ENCODE results near the gene LSM4. TPM values are rescaled to one million over a fixed set of nuclear protein-coding genes. Genes with fewer than 3 reads are reported as not detected.

LSM4 gene
- total and polyA plus RNA-seq, 2 of the 13 experiments (the other 11 are each of a cell fraction or from before 2014, with no cell fraction given), result 65.8 to 166 TPM

DNA sequence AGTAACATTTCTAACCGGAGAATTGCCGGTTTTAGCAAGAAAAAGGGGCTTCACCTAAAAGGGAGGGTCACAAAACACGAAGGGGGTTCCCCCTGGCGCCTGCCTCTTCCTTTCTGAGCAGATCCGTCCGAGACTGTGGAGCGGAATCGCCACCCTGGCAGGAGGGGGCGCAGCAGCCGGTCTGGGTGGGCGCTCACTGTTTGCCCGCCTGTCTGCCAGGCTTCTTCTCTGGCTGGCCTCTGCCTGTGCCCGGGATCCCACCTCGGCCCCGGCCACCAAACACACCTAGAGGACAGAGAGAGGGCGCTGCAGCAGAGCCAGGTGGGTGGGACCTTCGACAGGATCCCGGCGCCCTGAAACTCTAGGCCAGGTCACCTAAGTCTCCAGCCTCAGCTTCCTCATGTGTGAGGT lies 15.6 kb downstream of the LSM4 start:
- H3K9me3 ChIP-seq (ENCODE audit: low read length), result no peaks in the 10 kb centered on the region
- H3K27ac ChIP-seq (ENCODE audit: extremely low read length, insufficient read depth, low read length), result peak overlapping the region; percentile 23
- 92% methylated on average over 9 of the region's 19 CpGs for WGBS (ENCODE audit: low lambda C conversion rate)
- H3K4me2 ChIP-seq (ENCODE audit: low read depth, low read length), result no peak overlapping the region
- H4K20me1 ChIP-seq (ENCODE audit: insufficient read depth, low read length), result no peaks in the 10 kb centered on the region
- DNase-seq (ENCODE audit: low spot score) (no peak), ATAC-seq (no peak), FAIRE-seq (no peak)
- intact Hi-C loops (cut with micrococcal nuclease; ENCODE audit: unreplicated experiment) (no loop called here), in situ Hi-C loops (cut with HindIII; ENCODE audit: extremely low pct_ligation_motif_present, low pct_unique_long_range_greater_than_20kb) (no loop called here)
- H3K9ac ChIP-seq (ENCODE audit: insufficient read depth, low read depth, low read length), result no peak overlapping the region
- no TSS peak for BruUV-seq (replicated peaks)
- H3K4me3 ChIP-seq (replicated peaks in 1 of 3; ENCODE audit: insufficient read depth in 1 of 3, low read depth in 2 of 3, low read length in 3 of 3), result no peak overlapping the region
- POLR2A ChIA-PET, result no interaction called here
- CTCF ChIA-PET (ENCODE audit: low intra/inter-chr PET ratio, low total read pairs), result no interaction called here
- H3K36me3 ChIP-seq (replicated peaks in 1 of 2; ENCODE audit: control insufficient read depth in 1 of 2, insufficient read depth in 2 of 2, low read length in 2 of 2), result peaks cover 5 to 25% of the 10 kb centered on the region in 2 experiments; a peak in 3 of 5 replicates
- H3K27me3 ChIP-seq (ENCODE audit: control insufficient read depth in 1 of 2, insufficient read depth in 2 of 2, low read length in 2 of 2), result no peaks in the 10 kb centered on the region
- H3K4me1 ChIP-seq (ENCODE audit: insufficient read depth, low read length), result peaks cover 63% of the 10 kb centered on the region
- H3K79me2 ChIP-seq (ENCODE audit: insufficient read depth, low read length), result no peaks in the 10 kb centered on the region
- no peak overlapping the region for H2AFZ ChIP-seq (ENCODE audit: low read length)
- TF ChIP-seq ZNF512B (CRISPR knock-in tag; IDR thresholded peaks at IDR 0.05; ENCODE audit: borderline replicate concordance) (no peak), RBM39 (IDR thresholded peaks at IDR 0.05; ENCODE audit: low read depth, low read length, poor library complexity, severe bottlenecking) (peak; percentile 29), ZBTB38 (CRISPR knock-in tag; IDR thresholded peaks at IDR 0.05) (no peak), ZNF766 (CRISPR knock-in tag; IDR thresholded peaks at IDR 0.05; ENCODE audit: borderline replicate concordance) (no peak), SMAD3 (CRISPR knock-in tag; IDR thresholded peaks at IDR 0.05) (no peak), ZNF382 (CRISPR knock-in tag; IDR thresholded peaks at IDR 0.05; ENCODE audit: borderline replicate concordance) (no peak), KDM5B (CRISPR knock-in tag; IDR thresholded peaks at IDR 0.05; ENCODE audit: borderline replicate concordance) (no peak), CC2D1A (CRISPR knock-in tag; IDR thresholded peaks at IDR 0.05) (no peak), FIP1L1 (IDR thresholded peaks at IDR 0.05; ENCODE audit: borderline replicate concordance, insufficient read depth, low read depth, low read length) (no peak), ZNF556 (CRISPR knock-in tag; IDR thresholded peaks at IDR 0.05; ENCODE audit: borderline replicate concordance) (no peak), NCOA2 (CRISPR knock-in tag; IDR thresholded peaks at IDR 0.05) (no peak), ZNF552 (CRISPR knock-in tag; IDR thresholded peaks at IDR 0.05; ENCODE audit: borderline replicate concordance) (no peak), ZNF660 (CRISPR knock-in tag; IDR thresholded peaks at IDR 0.05; ENCODE audit: borderline replicate concordance, low read depth) (no peak), HES4 (CRISPR knock-in tag; IDR thresholded peaks at IDR 0.05; ENCODE audit: borderline replicate concordance) (no peak), ZFP82 (CRISPR knock-in tag; IDR thresholded peaks at IDR 0.05; ENCODE audit: borderline replicate concordance) (no peak)
- TF ChIP-seq, protein P1, sequence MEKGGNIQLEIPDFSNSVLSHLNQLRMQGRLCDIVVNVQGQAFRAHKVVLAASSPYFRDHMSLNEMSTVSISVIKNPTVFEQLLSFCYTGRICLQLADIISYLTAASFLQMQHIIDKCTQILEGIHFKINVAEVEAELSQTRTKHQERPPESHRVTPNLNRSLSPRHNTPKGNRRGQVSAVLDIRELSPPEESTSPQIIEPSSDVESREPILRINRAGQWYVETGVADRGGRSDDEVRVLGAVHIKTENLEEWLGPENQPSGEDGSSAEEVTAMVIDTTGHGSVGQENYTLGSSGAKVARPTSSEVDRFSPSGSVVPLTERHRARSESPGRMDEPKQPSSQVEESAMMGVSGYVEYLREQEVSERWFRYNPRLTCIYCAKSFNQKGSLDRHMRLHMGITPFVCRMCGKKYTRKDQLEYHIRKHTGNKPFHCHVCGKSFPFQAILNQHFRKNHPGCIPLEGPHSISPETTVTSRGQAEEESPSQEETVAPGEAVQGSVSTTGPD (CRISPR knock-in tag; IDR thresholded peaks at IDR 0.05), result no peak
- TF ChIP-seq, protein P2, sequence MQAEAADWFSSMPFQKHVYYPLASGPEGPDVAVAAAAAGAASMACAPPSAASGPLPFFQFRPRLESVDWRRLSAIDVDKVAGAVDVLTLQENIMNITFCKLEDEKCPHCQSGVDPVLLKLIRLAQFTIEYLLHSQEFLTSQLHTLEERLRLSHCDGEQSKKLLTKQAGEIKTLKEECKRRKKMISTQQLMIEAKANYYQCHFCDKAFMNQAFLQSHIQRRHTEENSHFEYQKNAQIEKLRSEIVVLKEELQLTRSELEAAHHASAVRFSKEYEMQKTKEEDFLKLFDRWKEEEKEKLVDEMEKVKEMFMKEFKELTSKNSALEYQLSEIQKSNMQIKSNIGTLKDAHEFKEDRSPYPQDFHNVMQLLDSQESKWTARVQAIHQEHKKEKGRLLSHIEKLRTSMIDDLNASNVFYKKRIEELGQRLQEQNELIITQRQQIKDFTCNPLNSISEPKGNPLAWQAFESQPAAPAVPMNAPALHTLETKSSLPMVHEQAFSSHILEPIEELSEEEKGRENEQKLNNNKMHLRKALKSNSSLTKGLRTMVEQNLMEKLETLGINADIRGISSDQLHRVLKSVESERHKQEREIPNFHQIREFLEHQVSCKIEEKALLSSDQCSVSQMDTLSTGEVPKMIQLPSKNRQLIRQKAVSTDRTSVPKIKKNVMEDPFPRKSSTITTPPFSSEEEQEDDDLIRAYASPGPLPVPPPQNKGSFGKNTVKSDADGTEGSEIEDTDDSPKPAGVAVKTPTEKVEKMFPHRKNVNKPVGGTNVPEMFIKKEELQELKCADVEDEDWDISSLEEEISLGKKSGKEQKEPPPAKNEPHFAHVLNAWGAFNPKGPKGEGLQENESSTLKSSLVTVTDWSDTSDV (CRISPR knock-in tag; IDR thresholded peaks at IDR 0.05), result no peak
